DMS53 treated with DMSO at 0.1 percent for 48 hours (cell line): ENCODE data around the gene ARHGAP27.
"Not testable (repeated sequence)": the region's sequence is repeated elsewhere in the genome, so short reads cannot be mapped to it uniquely, and the experiment has no call there.

Experiments
- DNase-seq: peaks from one replicate; lab custom pipeline; 2025; ENCODE audit not compliant: unreplicated experiment; lab: John Stamatoyannopoulos, UW

The ARHGAP27 gene

GRCh38 chr17:45364531-45365390 is 67.9 kb downstream of the ARHGAP27 start:
- DNase-seq = no peak

- no peak for DNase-seq
Observed at GRCh38 chr17:45363498-45363897, 69.2 kb downstream of the ARHGAP27 start.

GRCh38 chr17:45361976-45362375 is 70.7 kb downstream of the ARHGAP27 start:
- DNase-seq = no peak

GRCh38 chr17:45361451-45361850 is 71.2 kb downstream of the ARHGAP27 start:
- DNase-seq = no peak

GRCh38 chr17:45357364-45357997 is 75.2 kb downstream of the ARHGAP27 start:
- DNase-seq = no peak

GRCh38 chr17:45355087-45355486 is 77.6 kb downstream of the ARHGAP27 start:
- peak; percentile 40 for DNase-seq

- no peak for DNase-seq
Observed at GRCh38 chr17:45353043-45353442, 79.6 kb downstream of the ARHGAP27 start.

- DNase-seq = no peak
Observed at GRCh38 chr17:45351831-45352230, 80.8 kb downstream of the ARHGAP27 start.

GRCh38 chr17:45347444-45347843 is 85.2 kb downstream of the ARHGAP27 start:
- DNase-seq = no peak

GRCh38 chr17:45346216-45347015 is 86.3 kb downstream of the ARHGAP27 start:
- DNase-seq = no peak

GRCh38 chr17:45345554-45346215 is 87.0 kb downstream of the ARHGAP27 start:
- no peak for DNase-seq

GRCh38 chr17:45345246-45345553 is 87.5 kb downstream of the ARHGAP27 start:
- DNase-seq = no peak

GRCh38 chr17:45343967-45344664 is 88.6 kb downstream of the ARHGAP27 start:
- not testable (repeated sequence) for DNase-seq
